SK-N-SH (cell line): ENCODE results near the gene FBXW8. TPM values are rescaled to one million over a fixed set of nuclear protein-coding genes. Genes with fewer than 3 reads are reported as not detected.

Experiments used
- CTCF ChIA-PET: fragments of 300-600, 350-600 bp; formaldehyde crosslinking; extraction: SDS; loops from one replicate; lab custom pipeline; 2021; lab: Yijun Ruan, JAX
- POLR2A ChIA-PET: fragments of 350-600 bp; sonication (Branson Sonifier 250); formaldehyde crosslinking; extraction: SDS; loops from one replicate; lab custom pipeline; 2020; ENCODE audit warnings: antibody characterized with exemption, inconsistent platforms; lab: Yijun Ruan, JAX
- DNase-seq: peaks from one replicate; pipeline ENCODE4 v3.0.0; 2012
- H2AFZ ChIP-seq: fragments of 200-600 bp; sonication (generic); 2 replicates; pipeline ENCODE4 v1.8.1; 2016; ENCODE audit warnings: antibody characterized with exemption, mild to moderate bottlenecking, low read depth
- H3F3A ChIP-seq: fragments of 200-600 bp; sonication (generic); replicated peaks from 2 replicates; pipeline ENCODE3; 2016; ENCODE audit warnings: antibody characterized with exemption, mild to moderate bottlenecking; ENCODE audit not compliant: insufficient read depth
- H3K27ac ChIP-seq, 2 experiments: fragments of 200-500 bp in 1 of 2; fragments of 200-600 bp in 1 of 2; sonication (Bioruptor generic) in 1 of 2; sonication (generic), shearing (Covaris generic) in 1 of 2; 2 replicates each; pipeline versions ENCODE4 v1.5.1 to v1.6.1; 2014 to 2016; ENCODE audit warnings: low read depth in 2 of 2, inconsistent platforms in 1 of 2, low read length in 1 of 2, mild to moderate bottlenecking in 1 of 2, mixed read lengths in 1 of 2
- H3K27me3 ChIP-seq: fragments of 200-600 bp; sonication (generic), shearing (Covaris generic); 2 replicates; pipeline ENCODE4 v1.6.1; 2016; ENCODE audit warnings: mixed run types; ENCODE audit not compliant: insufficient read depth
- H3K36me3 ChIP-seq, 2 experiments: fragments of 200-500 bp in 1 of 2; fragments of 200-600 bp in 1 of 2; sonication (Bioruptor generic) in 1 of 2; sonication (generic) in 1 of 2; replicated peaks in 1 of 2; 2 replicates each; pipeline versions ENCODE3 to v1.5.1; 2014 to 2016; ENCODE audit warnings: low read length in 1 of 2, mild to moderate bottlenecking in 1 of 2; ENCODE audit not compliant: insufficient read depth in 2 of 2, control insufficient read depth in 1 of 2
- H3K4me1 ChIP-seq, 2 experiments: fragments of 200-500 bp in 1 of 2; fragments of 200-600 bp in 1 of 2; sonication (Bioruptor generic) in 1 of 2; sonication (generic), shearing (Covaris generic) in 1 of 2; 2 replicates each; pipeline versions ENCODE4 v1.5.1 to v1.6.1; 2014 to 2016; ENCODE audit warnings: low read depth in 1 of 2, low read length in 1 of 2, mixed run types in 1 of 2; ENCODE audit not compliant: insufficient read depth in 2 of 2, control insufficient read depth in 1 of 2
- H3K4me2 ChIP-seq: fragments of 200-600 bp; sonication (generic), shearing (Covaris generic); 2 replicates; pipeline ENCODE4 v1.6.1; 2017; ENCODE audit warnings: mixed run types
- H3K4me3 ChIP-seq, 2 experiments: fragments of 200-500 bp in 1 of 2; fragments of 200-600 bp in 1 of 2; sonication (Bioruptor generic) in 1 of 2; sonication (generic), shearing (Covaris generic) in 1 of 2; 2 replicates each; pipeline versions ENCODE4 v1.5.1 to v1.8.1; 2014 to 2016; ENCODE audit warnings: low read depth in 2 of 2, inconsistent platforms in 1 of 2, low read length in 1 of 2, mild to moderate bottlenecking in 1 of 2, mixed read lengths in 1 of 2, moderate library complexity in 1 of 2
- H3K79me2 ChIP-seq: fragments of 200-600 bp; sonication (generic); 2 replicates; pipeline ENCODE4 v1.8.1; 2017; ENCODE audit warnings: mild to moderate bottlenecking; ENCODE audit not compliant: insufficient read depth
- H3K9ac ChIP-seq: fragments of 200-600 bp; sonication (generic); 2 replicates; pipeline ENCODE4 v1.6.1; 2017; ENCODE audit warnings: mixed run types
- H3K9me2 ChIP-seq: fragments of 200-600 bp; sonication (generic); 2 replicates; pipeline ENCODE4 v1.6.1; 2017; ENCODE audit warnings: mixed run types
- H3K9me3 ChIP-seq: fragments of 200-600 bp; sonication (generic); 2 replicates; pipeline ENCODE4 v1.6.1; 2017; ENCODE audit warnings: mixed run types, mild to moderate bottlenecking, moderate library complexity
- H4K20me1 ChIP-seq: fragments of 200-600 bp; sonication (generic); 2 replicates; pipeline ENCODE4 v1.6.1; 2017; ENCODE audit warnings: mild to moderate bottlenecking, mixed run types; ENCODE audit not compliant: insufficient read depth
- CHD2 ChIP-seq: fragments of 150-350 bp; IDR thresholded peaks from 2 replicates; pipeline ENCODE4 v1.6.1; 2018; ENCODE audit warnings: low read length; ENCODE audit not compliant: partially characterized antibody
- CTCF ChIP-seq: fragments of 200-600 bp; sonication (generic); IDR thresholded peaks from 2 replicates; pipeline ENCODE4 v1.6.1; 2017; ENCODE audit warnings: antibody characterized with exemption, mild to moderate bottlenecking, moderate library complexity
- ELF1 ChIP-seq: IDR thresholded peaks from 2 replicates; pipeline ENCODE4 v1.4.0; 2012
- EP300 ChIP-seq, 2 experiments: IDR thresholded peaks; 2 replicates each; pipeline versions ENCODE4 v1.4.0 to v1.6.1; 2012; ENCODE audit warnings: borderline replicate concordance in 1 of 2, low read depth in 1 of 2, low read length in 1 of 2
- EZH2phosphoT487 ChIP-seq: fragments of 200-600 bp; sonication (generic); IDR thresholded peaks from 2 replicates; pipeline ENCODE4 v1.6.1; 2017; ENCODE audit warnings: low read depth, mixed run types, mild to moderate bottlenecking, antibody characterized with exemption, moderate library complexity, borderline replicate concordance
- FOSL2 ChIP-seq: IDR thresholded peaks from 2 replicates; pipeline ENCODE4 v1.4.0; 2012; ENCODE audit warnings: low read depth, mild to moderate bottlenecking, moderate library complexity, borderline replicate concordance
- FOXM1 ChIP-seq: IDR thresholded peaks from 2 replicates; pipeline ENCODE4 v1.4.0; 2012; ENCODE audit warnings: low read depth, mild to moderate bottlenecking
- GABPA ChIP-seq: IDR thresholded peaks from 2 replicates; pipeline ENCODE4 v1.4.0; 2012; ENCODE audit warnings: low read depth, mild to moderate bottlenecking
- IRF3 ChIP-seq: fragments of 150-350 bp; IDR thresholded peaks from 2 replicates; pipeline ENCODE4 v1.6.1; 2016; ENCODE audit warnings: mild to moderate bottlenecking, low read depth, low read length
- MEF2A ChIP-seq: IDR thresholded peaks from 2 replicates; pipeline ENCODE4 v1.4.0; 2012; ENCODE audit warnings: low read depth, borderline replicate concordance
- MXI1 ChIP-seq: IDR thresholded peaks from 2 replicates; pipeline ENCODE4 v1.6.1; 2012; ENCODE audit warnings: mild to moderate bottlenecking, low read depth, low read length, improper control_type of control experiment
- NFIC ChIP-seq: IDR thresholded peaks from 2 replicates; pipeline ENCODE4 v1.4.0; 2012; ENCODE audit warnings: borderline replicate concordance
- POLR2AphosphoS5 ChIP-seq: IDR thresholded peaks from 2 replicates; pipeline ENCODE4 v1.6.1; 2012; ENCODE audit warnings: low read depth, low read length
- RCOR1 ChIP-seq: fragments of 150-350 bp; IDR thresholded peaks from 2 replicates; pipeline ENCODE4 v1.6.1; 2017; ENCODE audit warnings: antibody characterized with exemption, low read length
- REST ChIP-seq: IDR thresholded peaks from 2 replicates; pipeline ENCODE4 v1.6.1; 2012; ENCODE audit warnings: mild to moderate bottlenecking, low read depth, low read length, moderate library complexity
- RXRA ChIP-seq: IDR thresholded peaks from 2 replicates; pipeline ENCODE4 v1.4.0; 2012; ENCODE audit warnings: low read depth, mild to moderate bottlenecking, borderline replicate concordance
- SMC3 ChIP-seq: IDR thresholded peaks from 2 replicates; pipeline ENCODE4 v1.6.1; 2012; ENCODE audit warnings: low read depth, low read length, improper control_type of control experiment
- TCF12 ChIP-seq: IDR thresholded peaks from 2 replicates; pipeline ENCODE4 v1.4.0; 2012
- ZBTB33 ChIP-seq: IDR thresholded peaks from 2 replicates; pipeline ENCODE4 v1.4.0; 2012; ENCODE audit warnings: low read depth, borderline replicate concordance
- WGBS: methylation state at CpG from one replicate; pipeline ENCODE4 v1.1.6; 2017; ENCODE audit warnings: low lambda C conversion rate; 5-methylcytosine and 5-hydroxymethylcytosine counted together
- polyA plus RNA-seq, 3 experiments: library from polyadenylated mRNA; depleted of rRNA; stranded (reverse); fragments of >200 nt; gene quantifications; 2 replicates each; pipeline ENCODE4 v1.2.3, GENCODE V29; 2012
- TF ChIP-seq, protein P1 (sequence below): IDR thresholded peaks from 2 replicates; pipeline ENCODE4 v1.4.0; 2012; ENCODE audit warnings: low read depth

FBXW8 gene
- polyA plus RNA-seq, 1 of the 3 experiments (the other 2 are of a cell fraction), result 15.6 TPM

GRCh38 chr12:116887244-116887643 lies 23.5 kb upstream of the FBXW8 start:
- H2AFZ ChIP-seq, result no peak overlapping the region
- no peaks in the 10 kb centered on the region for H3F3A ChIP-seq
- no peak overlapping the region for H3K4me3 ChIP-seq
- H3K36me3 ChIP-seq, result no peaks in the 10 kb centered on the region
- 7% methylated on average over 1 of the region's 1 CpG for WGBS
- H3K4me1 ChIP-seq, result no peaks in the 10 kb centered on the region
- no peak for DNase-seq
- H3K9me2 ChIP-seq, result no peaks in the 10 kb centered on the region
- peaks cover 14% of the 10 kb centered on the region; the same call in 1 of the 2 replicates for H3K27me3 ChIP-seq
- ChIA-PET POLR2A (no interaction called here), CTCF (no interaction called here)
- TF ChIP-seq SMC3, result no peak
- no peak overlapping the region for H3K27ac ChIP-seq
- no peak overlapping the region for H3K9ac ChIP-seq
- no peaks in the 10 kb centered on the region for H3K9me3 ChIP-seq
- H3K79me2 ChIP-seq, result no peaks in the 10 kb centered on the region
- no peaks in the 10 kb centered on the region for H4K20me1 ChIP-seq
- H3K4me2 ChIP-seq, result no peak overlapping the region

DNA sequence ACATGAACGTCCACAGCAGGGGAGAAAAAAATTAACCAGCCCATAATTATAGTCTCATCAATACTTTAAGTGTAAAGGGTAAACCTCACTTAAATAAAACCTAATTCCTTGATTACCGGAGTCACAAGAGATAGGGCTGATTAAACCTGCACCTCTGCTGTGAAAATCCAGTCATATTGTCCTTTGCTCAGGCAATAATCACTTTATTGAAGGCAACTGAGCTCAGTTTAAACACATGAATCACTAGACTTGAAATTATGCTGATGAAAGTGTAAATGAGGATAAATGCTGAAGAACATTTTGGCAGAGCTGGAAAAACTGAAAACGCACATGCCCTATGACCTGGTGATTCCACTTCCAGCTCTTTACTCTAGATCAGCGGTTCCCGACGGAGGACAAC lies 22.9 kb upstream of the FBXW8 start:
- Histone ChIP-seq H3K36me3 (no peaks in the 10 kb centered on the region), H3K4me3 (no peak overlapping the region), H4K20me1 (no peaks in the 10 kb centered on the region), H3K4me1 (no peaks in the 10 kb centered on the region), H3K27me3 (peaks cover 7% of the 10 kb centered on the region; the same call in 1 of the 2 replicates), H3F3A (no peaks in the 10 kb centered on the region), H3K4me2 (no peak overlapping the region), H3K27ac (no peak overlapping the region), H3K79me2 (no peaks in the 10 kb centered on the region), H3K9me3 (no peaks in the 10 kb centered on the region), H3K9me2 (no peaks in the 10 kb centered on the region), H3K9ac (no peak overlapping the region), H2AFZ (no peak overlapping the region)
- TF ChIP-seq FOXM1 (no peak), RXRA (no peak), EP300 (IDR thresholded peaks at IDR 0.05; ENCODE audit: borderline replicate concordance in 1 of 2, low read depth in 1 of 2, low read length in 1 of 2) (no peak), POLR2AphosphoS5 (no peak), CTCF (no peak), CHD2 (no peak), TCF12 (no peak), FOSL2 (no peak), NFIC (no peak), ZBTB33 (no peak), EZH2phosphoT487 (no peak), IRF3 (no peak), GABPA (no peak), SMC3 (no peak), ELF1 (no peak), MXI1 (no peak), MEF2A (no peak), RCOR1 (no peak), REST (no peak)
- TF ChIP-seq, protein P1, sequence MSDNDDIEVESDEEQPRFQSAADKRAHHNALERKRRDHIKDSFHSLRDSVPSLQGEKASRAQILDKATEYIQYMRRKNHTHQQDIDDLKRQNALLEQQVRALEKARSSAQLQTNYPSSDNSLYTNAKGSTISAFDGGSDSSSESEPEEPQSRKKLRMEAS, result no peak
- DNase-seq, result no peak
- WGBS, result 67% methylated on average over 6 of the region's 6 CpGs
- ChIA-PET POLR2A (no interaction called here), CTCF (no interaction called here)
